Karpas-422 (cell line): ENCODE measurements around the gene INTS3. TPM values are rescaled to one million over a fixed set of nuclear protein-coding genes. Genes with fewer than 3 reads are reported as not detected.

Experiments
- DNase-seq: peaks from one replicate; pipeline ENCODE4 v3.0.0-alpha.2; 2015
- H2AFZ ChIP-seq: fragments of 200-600 bp; sonication (generic); 2 replicates; pipeline ENCODE4 v1.6.1; 2014; ENCODE audit warnings: antibody characterized with exemption, low read length, mixed read lengths
- H3K27ac ChIP-seq: fragments of 200-600 bp; sonication (generic); 2 replicates; pipeline ENCODE4 v1.5.1; 2014; ENCODE audit warnings: mild to moderate bottlenecking, low read length, moderate library complexity
- H3K27me3 ChIP-seq: fragments of 200-600 bp; sonication (generic); 2 replicates; pipeline ENCODE4 v1.6.1; 2014; ENCODE audit warnings: low read length, mixed read lengths
- H3K36me3 ChIP-seq: fragments of 200-600 bp; sonication (generic); 2 replicates; pipeline ENCODE4 v1.6.1; 2014; ENCODE audit warnings: low read length, mixed read lengths; ENCODE audit not compliant: insufficient read depth
- H3K4me1 ChIP-seq: fragments of 200-600 bp; sonication (generic); 2 replicates; pipeline ENCODE4 v1.6.1; 2014; ENCODE audit warnings: mild to moderate bottlenecking, low read length, mixed read lengths
- H3K4me2 ChIP-seq: fragments of 200-600 bp; sonication (generic); 2 replicates; pipeline ENCODE4 v1.6.1; 2014; ENCODE audit warnings: low read length, low read depth, mild to moderate bottlenecking; ENCODE audit not compliant: poor library complexity, severe bottlenecking
- H3K4me3 ChIP-seq: fragments of 200-600 bp; sonication (generic); 2 replicates; pipeline ENCODE4 v1.5.1; 2014; ENCODE audit warnings: mild to moderate bottlenecking, antibody characterized with exemption, low read length, mixed read lengths
- H3K79me2 ChIP-seq: fragments of 200-600 bp; sonication (generic); 2 replicates; pipeline ENCODE4 v1.6.1; 2014; ENCODE audit warnings: mild to moderate bottlenecking, low read length, mixed read lengths
- H3K9ac ChIP-seq: fragments of 200-600 bp; sonication (generic); 2 replicates; pipeline ENCODE4 v1.6.0; 2014; ENCODE audit warnings: low read length
- H3K9me2 ChIP-seq: fragments of 200-600 bp; sonication (generic), shearing (Covaris generic); replicated peaks from 2 replicates; pipeline ENCODE4 v1.6.0; 2014; ENCODE audit warnings: mild to moderate bottlenecking, low read length, moderate library complexity; ENCODE audit not compliant: insufficient read depth
- H3K9me3 ChIP-seq: fragments of 300-700, 200-600 bp; sonication (generic); 2 replicates; pipeline ENCODE4 v1.6.1; 2014; ENCODE audit warnings: low read length, mixed read lengths
- H4K20me1 ChIP-seq: fragments of 200-600 bp; sonication (generic); 2 replicates; pipeline ENCODE4 v1.6.1; 2014; ENCODE audit warnings: mild to moderate bottlenecking, antibody characterized with exemption, low read length, low read depth; ENCODE audit not compliant: insufficient read depth
- total RNA-seq: library from RNA; depleted of rRNA; stranded (reverse); fragments of >200 nt; shearing (Covaris generic); gene quantifications from 2 replicates; pipeline ENCODE4 v1.2.3, GENCODE V29; 2014; ENCODE audit warnings: low replicate concordance

Gene INTS3
- total RNA-seq, 1 experiment from 2014 or later = 65.4 TPM

- H3K4me3 ChIP-seq = no peak overlapping the region; the same call in 1 of the 2 replicates
- H3K4me1 ChIP-seq = peaks cover 28% of the 10 kb centered on the region
- H3K4me2 ChIP-seq = peak overlapping the region; percentile 45
- peaks cover 52% of the 10 kb centered on the region for H3K36me3 ChIP-seq
- H3K27ac ChIP-seq = peak overlapping the region; percentile 77
- H4K20me1 ChIP-seq = no peaks in the 10 kb centered on the region
- no peak overlapping the region for H2AFZ ChIP-seq
- H3K9me2 ChIP-seq = no peaks in the 10 kb centered on the region
- no peaks in the 10 kb centered on the region for H3K27me3 ChIP-seq
- no peaks in the 10 kb centered on the region for H3K9me3 ChIP-seq
- peaks cover 22% of the 10 kb centered on the region for H3K79me2 ChIP-seq
- H3K9ac ChIP-seq = peak overlapping the region; percentile 16
- peak; percentile 78 for DNase-seq
These were observed 14.7 kb downstream of the INTS3 start for GRCh38 chr1:153742411-153743142.

- peaks cover 65% of the 10 kb centered on the region for H3K36me3 ChIP-seq
- no peaks in the 10 kb centered on the region for H3K27me3 ChIP-seq
These were observed 17.6 kb downstream of the INTS3 start for GRCh38 chr1:153745417-153745816.

GRCh38 chr1:153746174-153746573 lies 18.3 kb downstream of the INTS3 start:
- peaks cover 28% of the 10 kb centered on the region for H3K4me1 ChIP-seq
- no peaks in the 10 kb centered on the region for H4K20me1 ChIP-seq
- no peak overlapping the region for H3K9ac ChIP-seq
- DNase-seq = no peak
- peaks cover 22% of the 10 kb centered on the region for H3K79me2 ChIP-seq
- no peak overlapping the region for H3K4me3 ChIP-seq
- no peak overlapping the region for H2AFZ ChIP-seq
- no peaks in the 10 kb centered on the region for H3K27me3 ChIP-seq
- peaks cover 65% of the 10 kb centered on the region for H3K36me3 ChIP-seq
- H3K9me3 ChIP-seq = no peaks in the 10 kb centered on the region
- no peak overlapping the region for H3K4me2 ChIP-seq
- H3K27ac ChIP-seq = no peak overlapping the region
- no peaks in the 10 kb centered on the region for H3K9me2 ChIP-seq

More at GRCh38 chr1:153745417-153745816, 17.6 kb downstream of the INTS3 start:
- Histone ChIP-seq H3K27ac (no peak overlapping the region), H3K4me2 (no peak overlapping the region), H3K4me3 (no peak overlapping the region), H2AFZ (no peak overlapping the region), H3K9me3 (no peaks in the 10 kb centered on the region), H3K79me2 (peaks cover 22% of the 10 kb centered on the region), H3K9ac (no peak overlapping the region), H3K4me1 (peaks cover 28% of the 10 kb centered on the region), H3K9me2 (no peaks in the 10 kb centered on the region), H4K20me1 (no peaks in the 10 kb centered on the region)
- no peak for DNase-seq

GRCh38 chr1:153748903-153749302 lies 21.1 kb downstream of the INTS3 start:
- Histone ChIP-seq H3K79me2 (peaks cover 8% of the 10 kb centered on the region), H3K4me2 (no peak overlapping the region), H3K9ac (no peak overlapping the region), H3K27me3 (no peaks in the 10 kb centered on the region), H3K4me1 (peaks cover 8% of the 10 kb centered on the region), H3K27ac (no peak overlapping the region), H3K36me3 (peaks cover 56% of the 10 kb centered on the region), H3K9me2 (no peaks in the 10 kb centered on the region), H3K9me3 (no peaks in the 10 kb centered on the region), H3K4me3 (no peak overlapping the region), H2AFZ (no peak overlapping the region), H4K20me1 (no peaks in the 10 kb centered on the region)
- no peak for DNase-seq

GRCh38 chr1:153749408-153750005 lies 21.7 kb downstream of the INTS3 start:
- Histone ChIP-seq H3K27ac (no peak overlapping the region), H3K9me3 (no peaks in the 10 kb centered on the region), H3K36me3 (peaks cover 52% of the 10 kb centered on the region), H3K4me3 (no peak overlapping the region), H4K20me1 (no peaks in the 10 kb centered on the region), H3K79me2 (peaks cover 2% of the 10 kb centered on the region; the same call in 1 of the 2 replicates), H3K4me1 (peaks cover 8% of the 10 kb centered on the region), H3K9me2 (no peaks in the 10 kb centered on the region), H3K4me2 (no peak overlapping the region), H3K9ac (no peak overlapping the region), H3K27me3 (no peaks in the 10 kb centered on the region), H2AFZ (no peak overlapping the region)
- DNase-seq = peak; percentile 93

- Histone ChIP-seq H3K79me2 (no peaks in the 10 kb centered on the region), H3K4me3 (no peak overlapping the region), H3K9me2 (no peaks in the 10 kb centered on the region), H3K36me3 (peaks cover 55% of the 10 kb centered on the region), H3K27me3 (no peaks in the 10 kb centered on the region), H3K4me1 (peaks cover 8% of the 10 kb centered on the region), H3K9ac (no peak overlapping the region), H3K27ac (no peak overlapping the region), H3K4me2 (no peak overlapping the region), H2AFZ (no peak overlapping the region), H4K20me1 (no peaks in the 10 kb centered on the region), H3K9me3 (no peaks in the 10 kb centered on the region)
- DNase-seq = no peak
These were observed 22.5 kb downstream of the INTS3 start for GRCh38 chr1:153750026-153750995.

GRCh38 chr1:153752072-153752471 lies 24.2 kb downstream of the INTS3 start:
- no peaks in the 10 kb centered on the region for H4K20me1 ChIP-seq
- H3K36me3 ChIP-seq = peaks cover 55% of the 10 kb centered on the region
- H3K27me3 ChIP-seq = no peaks in the 10 kb centered on the region
- no peaks in the 10 kb centered on the region for H3K9me2 ChIP-seq
- no peak overlapping the region for H3K9ac ChIP-seq
- H3K9me3 ChIP-seq = no peaks in the 10 kb centered on the region
- H3K4me2 ChIP-seq = no peak overlapping the region
- no peak overlapping the region for H3K27ac ChIP-seq
- H3K4me3 ChIP-seq = no peak overlapping the region
- no peaks in the 10 kb centered on the region for H3K79me2 ChIP-seq
- no peak overlapping the region for H2AFZ ChIP-seq
- no peak for DNase-seq
- peaks cover 8% of the 10 kb centered on the region for H3K4me1 ChIP-seq
